ENCODE data around the gene SH3BP4. TPM values are rescaled to one million over a fixed set of nuclear protein-coding genes. Genes with fewer than 3 reads are reported as not detected.

Gene SH3BP4
- total and polyA plus RNA-seq, 10 of the 15 experiments (the other 5 are each of a cell fraction or from before 2014, with no cell fraction given) = 0.03 to 0.36 TPM; not detected in 8

GRCh38 chr2:234917211-234917975, 34.4 kb upstream of the SH3BP4 start (continued):
- no peak for TF ChIP-seq IKZF1 (conservative IDR thresholded peaks at IDR 0.05)
- TF ChIP-seq ZNF274 (IDR thresholded peaks at IDR 0.05; ENCODE audit: insufficient read depth, insufficient read length) = no peak
- no peak for TF ChIP-seq RUNX3 (IDR thresholded peaks at IDR 0.05; ENCODE audit: low read length)
- no peak for TF ChIP-seq TBL1XR1 (IDR thresholded peaks at IDR 0.05; ENCODE audit: low read depth, low read length)
- no peak for TF ChIP-seq RCOR1 (conservative IDR thresholded peaks at IDR 0.05; ENCODE audit: low read depth, low read length)
- no peak for TF ChIP-seq ZBTB4 (CRISPR knock-in tag; IDR thresholded peaks at IDR 0.05)
- no peak for TF ChIP-seq RBBP5 (conservative IDR thresholded peaks at IDR 0.05)
- no peak for TF ChIP-seq TCF7 (IDR thresholded peaks at IDR 0.05; ENCODE audit: borderline replicate concordance)

DNA sequence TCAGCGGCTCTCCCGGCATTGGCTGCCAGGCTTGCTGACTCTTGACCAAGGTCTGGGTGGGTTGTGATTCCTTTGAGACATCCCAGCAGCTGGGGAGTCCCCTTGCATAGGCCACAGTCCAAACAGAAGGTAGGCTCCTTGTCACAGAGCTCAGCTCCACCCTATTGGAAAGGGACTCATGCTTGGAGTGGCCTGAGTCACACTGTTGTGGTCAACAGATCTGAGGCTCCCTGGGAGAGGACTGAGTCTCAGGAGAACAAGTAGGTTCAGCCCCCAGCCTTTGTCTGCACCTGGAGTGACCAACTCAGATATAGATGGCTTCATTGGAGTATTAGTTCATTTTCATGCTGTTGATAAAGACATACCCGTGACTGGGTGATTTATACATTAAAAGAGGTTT, 32.1 kb upstream of the SH3BP4 start:
- RAD21 ChIA-PET (ENCODE audit: unreplicated experiment) = no interaction called here
- H3K4me1 ChIP-seq (ENCODE audit: control insufficient read depth, insufficient read depth, low read length) = no peaks in the 10 kb centered on the region
- intact Hi-C loops (cut with micrococcal nuclease; ENCODE audit: unreplicated experiment) (no loop called here), in situ Hi-C loops (cut with MboI) (no loop called here)
- DNase-seq (ENCODE audit: low read depth, low spot score) (no peak), ATAC-seq (no peak), FAIRE-seq (no peak)
- no peak overlapping the region for H3K4me3 ChIP-seq
- no peaks in the 10 kb centered on the region; the same call in 2 of the 3 replicates for H3K9me3 ChIP-seq (replicated peaks; ENCODE audit: control insufficient read depth, insufficient read depth, low read length)
- H3K27ac ChIP-seq (ENCODE audit: control insufficient read depth, insufficient read depth) = no peak overlapping the region
- SMC1A ChIA-PET (ENCODE audit: uncharacterized antibody, unreplicated experiment) = no interaction called here
- 20% methylated on average over 3 of the region's 3 CpGs for WGBS (ENCODE audit: insufficient coverage, insufficient replicate concordance, low lambda C conversion rate, missing lambda C conversion rate)
- TF ChIP-seq EGR1 (IDR thresholded peaks at IDR 0.05; ENCODE audit: borderline replicate concordance in 1 of 2, low read depth in 2 of 2, low read length in 2 of 2) (no peak), JUNB (IDR thresholded peaks at IDR 0.05) (no peak)
- H3K36me3 ChIP-seq (ENCODE audit: control insufficient read depth in 2 of 2, insufficient read depth in 2 of 2, low read length in 1 of 2) = no peaks in the 10 kb centered on the region
- no peak overlapping the region for H3K9ac ChIP-seq (ENCODE audit: control insufficient read depth, insufficient read depth, low read length)
- H4K20me1 ChIP-seq (ENCODE audit: control insufficient read depth, insufficient read depth) = no peaks in the 10 kb centered on the region
- no TSS peak for BruUV-seq (replicated peaks)
- POLR2A ChIA-PET = no interaction called here
- no peaks in the 10 kb centered on the region for H3K27me3 ChIP-seq (replicated peaks in 1 of 2; ENCODE audit: control insufficient read depth in 2 of 2, insufficient read depth in 2 of 2, low read length in 1 of 2)
- H3K4me2 ChIP-seq (ENCODE audit: control insufficient read depth, insufficient read depth) = no peak overlapping the region
- no peaks in the 10 kb centered on the region for H3K79me2 ChIP-seq (ENCODE audit: control insufficient read depth, insufficient read depth, low read length)
- CTCF ChIA-PET = no interaction called here
- H2AFZ ChIP-seq (ENCODE audit: control insufficient read depth, low read depth, low read length) = no peak overlapping the region

Measured in GM12878 (cell line).